ENCODE measurements around the gene MED16. TPM values are rescaled to one million over a fixed set of nuclear protein-coding genes. Genes with fewer than 3 reads are reported as not detected.
"Not testable (repeated sequence)": the region's sequence is repeated elsewhere in the genome, so short reads cannot be mapped to it uniquely, and the experiment has no call there.

MED16 gene
- total RNA-seq, 1 donor from 2014 or later, result 12.1 TPM

- H3K27me3 ChIP-seq (ENCODE audit: control insufficient read depth, insufficient read depth, low read length), result no peaks in the 10 kb centered on the region
- no peak overlapping the region for H3K4me3 ChIP-seq (ENCODE audit: low read depth, low read length)
- H3K36me3 ChIP-seq (ENCODE audit: control insufficient read depth, insufficient read depth, low read length), result peaks cover 24% of the 10 kb centered on the region
- TF ChIP-seq CTCF (IDR thresholded peaks at IDR 0.05; ENCODE audit: insufficient read depth, low read length, severe bottlenecking), result peak; percentile 9
- no peak for DNase-seq (ENCODE audit: low read depth)
- no peak for FAIRE-seq
These were observed 4.6 kb upstream of the MED16 start for GRCh38 chr19:897442-898039.

- H3K4me3 ChIP-seq (ENCODE audit: low read depth, low read length), result no peak overlapping the region
- TF ChIP-seq CTCF (IDR thresholded peaks at IDR 0.05; ENCODE audit: insufficient read depth, low read length, severe bottlenecking), result no peak
- DNase-seq (ENCODE audit: low read depth) (no peak), FAIRE-seq (no peak)
- H3K36me3 ChIP-seq (ENCODE audit: control insufficient read depth, insufficient read depth, low read length), result peaks cover 23% of the 10 kb centered on the region
- no peaks in the 10 kb centered on the region for H3K27me3 ChIP-seq (ENCODE audit: control insufficient read depth, insufficient read depth, low read length)
These were observed 4.0 kb upstream of the MED16 start for GRCh38 chr19:896999-897398.

GRCh38 chr19:896434-896833 is 3.4 kb upstream of the MED16 start:
- H3K36me3 ChIP-seq (ENCODE audit: control insufficient read depth, insufficient read depth, low read length), result peaks cover 18% of the 10 kb centered on the region
- no peak overlapping the region for H3K4me3 ChIP-seq (ENCODE audit: low read depth, low read length)
- no peak for DNase-seq (ENCODE audit: low read depth)
- FAIRE-seq, result no peak
- no peak for TF ChIP-seq CTCF (IDR thresholded peaks at IDR 0.05; ENCODE audit: insufficient read depth, low read length, severe bottlenecking)
- no peaks in the 10 kb centered on the region for H3K27me3 ChIP-seq (ENCODE audit: control insufficient read depth, insufficient read depth, low read length)

- no peak for DNase-seq (ENCODE audit: low read depth)
- Histone ChIP-seq H3K36me3 (ENCODE audit: control insufficient read depth, insufficient read depth, low read length) (peaks cover 13% of the 10 kb centered on the region), H3K27me3 (ENCODE audit: control insufficient read depth, insufficient read depth, low read length) (no peaks in the 10 kb centered on the region), H3K4me3 (ENCODE audit: low read depth, low read length) (peak overlapping the region; percentile 80)
- no peak for FAIRE-seq
- no peak for TF ChIP-seq CTCF (IDR thresholded peaks at IDR 0.05; ENCODE audit: insufficient read depth, low read length, severe bottlenecking)
These were observed 619 bp downstream of the MED16 start for GRCh38 chr19:892243-892893.

GRCh38 chr19:891421-892200 is 1.4 kb downstream of the MED16 start:
- DNase-seq (ENCODE audit: low read depth); FAIRE-seq; H3K27me3 ChIP-seq (ENCODE audit: control insufficient read depth, insufficient read depth, low read length): not testable (repeated sequence)
- Histone ChIP-seq H3K4me3 (ENCODE audit: low read depth, low read length) (peak overlapping the region; percentile 80), H3K36me3 (ENCODE audit: control insufficient read depth, insufficient read depth, low read length) (peaks cover 11% of the 10 kb centered on the region)

GRCh38 chr19:890831-891230 is 2.2 kb downstream of the MED16 start:
- TF ChIP-seq CTCF (IDR thresholded peaks at IDR 0.05; ENCODE audit: insufficient read depth, low read length, severe bottlenecking), result no peak
- H3K27me3 ChIP-seq (ENCODE audit: control insufficient read depth, insufficient read depth, low read length), result no peaks in the 10 kb centered on the region
- FAIRE-seq (no peak), DNase-seq (ENCODE audit: low read depth) (no peak)
- no peak overlapping the region for H3K4me3 ChIP-seq (ENCODE audit: low read depth, low read length)
- H3K36me3 ChIP-seq (ENCODE audit: control insufficient read depth, insufficient read depth, low read length), result peaks cover 15% of the 10 kb centered on the region

Measured in bronchial epithelial cell (primary cell).